Vagina (tissue), 2 donors: Measurements from ENCODE around the gene OMA1. TPM values are rescaled to one million over a fixed set of nuclear protein-coding genes. Genes with fewer than 3 reads are reported as not detected.
"Not testable (repeated sequence)": the region's sequence is repeated elsewhere in the genome, so short reads cannot be mapped to it uniquely, and the experiment has no call there.

Experiments
- DNase-seq, 2 donors: peaks; one replicate each; pipeline ENCODE4 v3.0.0-alpha.2; 2017; ENCODE audit errors: extremely low spot score in 2 of 2
- H3K27ac ChIP-seq: fragments of 200-600 bp; sonication (generic); one replicate; pipeline ENCODE4 v1.5.1; 2019
- H3K27me3 ChIP-seq: fragments of 200-600 bp; sonication (generic); one replicate; pipeline ENCODE4 v1.5.1; 2019
- H3K36me3 ChIP-seq, 2 donors: fragments of 200-600 bp; sonication (generic); one replicate each; pipeline ENCODE4 v1.5.1; 2017 to 2019
- H3K4me1 ChIP-seq: fragments of 200-600 bp; sonication (generic); one replicate; pipeline ENCODE4 v1.5.1; 2019
- H3K4me3 ChIP-seq, 2 donors: fragments of 200-600 bp; sonication (generic); 1 replicate in 1 of 2; 2 replicates in 1 of 2; pipeline ENCODE4 v1.5.1; 2016 to 2019
- H3K9me3 ChIP-seq: fragments of 200-600 bp; sonication (generic); one replicate; pipeline ENCODE4 v1.5.1; 2019
- CTCF ChIP-seq, 3 experiments: fragments of 450-650 bp in 2 of 3; fragments of 200-600 bp in 1 of 3; sonication (generic) in 1 of 3; IDR thresholded peaks; one replicate each; pipeline ENCODE4 v1.5.1; 2017 to 2019; ENCODE audit warnings: antibody characterized with exemption in 3 of 3, mild to moderate bottlenecking in 2 of 3, moderate library complexity in 2 of 3
- POLR2A ChIP-seq, 2 donors: fragments of 450-650 bp; IDR thresholded peaks; one replicate each; pipeline ENCODE4 v1.6.1; 2017; ENCODE audit warnings: antibody characterized with exemption in 2 of 2, mild to moderate bottlenecking in 2 of 2, moderate library complexity in 2 of 2
- POLR2AphosphoS5 ChIP-seq, 2 donors: sonication (generic); formaldehyde crosslinking; IDR thresholded peaks; one replicate each; pipeline ENCODE4 v1.9.0; 2017; ENCODE audit warnings: antibody characterized with exemption in 2 of 2, mild to moderate bottlenecking in 2 of 2, low read depth in 1 of 2; ENCODE audit not compliant: insufficient read depth in 1 of 2
- intact Hi-C: fragments of 100-400 bp; cut with DNase I; formaldehyde crosslinking; loops from one replicate; pipeline ENCODE4 v1.15.1; 2023
- total RNA-seq: library from RNA; depleted of rRNA; stranded (reverse); fragments of >200 nt; gene quantifications from one replicate; pipeline ENCODE4 v1.2.3, GENCODE V29; 2016

Gene OMA1
- total RNA-seq, 1 donor from 2014 or later: 19.9 TPM

GRCh38 chr1:58545591-58546519 is 671 bp downstream of the OMA1 start:
- H3K27ac ChIP-seq: peak overlapping the region; percentile 99
- no peaks in the 10 kb centered on the region for H3K27me3 ChIP-seq
- no peaks in the 10 kb centered on the region for H3K9me3 ChIP-seq
- no peak for DNase-seq
- H3K4me1 ChIP-seq: peaks cover 33% of the 10 kb centered on the region
- H3K36me3 ChIP-seq: no peaks in the 10 kb centered on the region
- intact Hi-C loops: no loop called here
- TF ChIP-seq POLR2A (IDR thresholded peaks at IDR 0.05) (no peak), CTCF (IDR thresholded peaks at IDR 0.05) (no peak), POLR2AphosphoS5 (IDR thresholded peaks at IDR 0.05; ENCODE audit: insufficient read depth in 1 of 2, low read depth in 1 of 2) (peak; percentile 55 to 67)
- H3K4me3 ChIP-seq: peak overlapping the region; percentile 81 to 82

GRCh38 chr1:58543260-58543659 is 3.3 kb downstream of the OMA1 start:
- no peak for DNase-seq
- intact Hi-C loops: no loop called here

GRCh38 chr1:58539553-58539952 is 7.0 kb downstream of the OMA1 start:
- H3K4me3 ChIP-seq: no peak overlapping the region
- no peak for DNase-seq
- no peaks in the 10 kb centered on the region for H3K36me3 ChIP-seq
- no peaks in the 10 kb centered on the region for H3K27me3 ChIP-seq
- H3K9me3 ChIP-seq: no peaks in the 10 kb centered on the region
- H3K4me1 ChIP-seq: peaks cover 28% of the 10 kb centered on the region
- no peak for TF ChIP-seq CTCF (IDR thresholded peaks at IDR 0.05)
- no peak for TF ChIP-seq POLR2A (IDR thresholded peaks at IDR 0.05)
- TF ChIP-seq POLR2AphosphoS5 (IDR thresholded peaks at IDR 0.05; ENCODE audit: insufficient read depth in 1 of 2, low read depth in 1 of 2): no peak
- H3K27ac ChIP-seq: peak overlapping the region; percentile 22
- intact Hi-C loops: no loop called here

More at GRCh38 chr1:58543260-58543659, 3.3 kb downstream of the OMA1 start:
- no peak overlapping the region for H3K27ac ChIP-seq
- no peak overlapping the region for H3K4me3 ChIP-seq
- no peaks in the 10 kb centered on the region for H3K9me3 ChIP-seq
- H3K36me3 ChIP-seq: no peaks in the 10 kb centered on the region
- no peaks in the 10 kb centered on the region for H3K27me3 ChIP-seq
- peaks cover 49% of the 10 kb centered on the region for H3K4me1 ChIP-seq
- TF ChIP-seq CTCF (IDR thresholded peaks at IDR 0.05): no peak
- TF ChIP-seq POLR2A (IDR thresholded peaks at IDR 0.05): no peak
- TF ChIP-seq POLR2AphosphoS5 (IDR thresholded peaks at IDR 0.05; ENCODE audit: insufficient read depth in 1 of 2, low read depth in 1 of 2): no peak

- Histone ChIP-seq H3K36me3 (no peaks in the 10 kb centered on the region), H3K4me1 (peaks cover 25% of the 10 kb centered on the region), H3K27me3 (no peaks in the 10 kb centered on the region), H3K27ac (no peak overlapping the region), H3K9me3 (no peaks in the 10 kb centered on the region), H3K4me3 (no peak overlapping the region)
- intact Hi-C loops: no loop called here
- no peak for DNase-seq
- TF ChIP-seq POLR2A (IDR thresholded peaks at IDR 0.05) (no peak), POLR2AphosphoS5 (IDR thresholded peaks at IDR 0.05; ENCODE audit: insufficient read depth in 1 of 2, low read depth in 1 of 2) (no peak), CTCF (IDR thresholded peaks at IDR 0.05) (no peak)
Observed at GRCh38 chr1:58538821-58539220, 7.7 kb downstream of the OMA1 start.

GRCh38 chr1:58531842-58532241 is 14.7 kb downstream of the OMA1 start:
- intact Hi-C loops, H3K4me3 ChIP-seq, H3K36me3 ChIP-seq, H3K27me3 ChIP-seq, DNase-seq, H3K27ac ChIP-seq, H3K4me1 ChIP-seq, H3K9me3 ChIP-seq: not testable (repeated sequence)
